Activated CD4-positive, alpha-beta memory T cell treated with anti-CD3 and anti-CD28 coated beads, Interleukin-2, amount 10 ng/mL, durations not matched to agents 7 days and 5 days (primary cell): ENCODE data around the gene RELT. TPM values are rescaled to one million over a fixed set of nuclear protein-coding genes. Genes with fewer than 3 reads are reported as not detected.

ENCODE experiments used
- CTCF ChIA-PET: fragments of 350-600 bp; sonication (Branson Sonifier 250); formaldehyde crosslinking; loops from one replicate; lab custom pipeline; 2021; ENCODE audit warnings: antibody characterized with exemption, inconsistent platforms; lab: Charles Lee
- POLR2A ChIA-PET: fragments of 350-600 bp; sonication (Branson Sonifier 250); formaldehyde crosslinking; loops from one replicate; lab custom pipeline; 2021; ENCODE audit warnings: antibody characterized with exemption; lab: Charles Lee
- DNase-seq: peaks from one replicate; pipeline ENCODE4 v3.0.0-alpha.2; 2020
- H3K27ac Mint-ChIP-seq: one replicate; pipeline ENCODE4 v1.8.0; 2021; ENCODE audit warnings: mild to moderate bottlenecking, mixed read lengths
- H3K27me3 Mint-ChIP-seq: one replicate; pipeline ENCODE4 v1.8.0; 2021; ENCODE audit warnings: mixed read lengths
- H3K36me3 Mint-ChIP-seq: one replicate; pipeline ENCODE4 v1.8.0; 2021; ENCODE audit warnings: low read depth, mixed read lengths
- H3K4me1 Mint-ChIP-seq: one replicate; pipeline ENCODE4 v1.8.0; 2021; ENCODE audit warnings: mixed read lengths
- H3K4me3 Mint-ChIP-seq: one replicate; pipeline ENCODE4 v1.8.0; 2021; ENCODE audit warnings: mild to moderate bottlenecking, mixed read lengths
- H3K9me3 Mint-ChIP-seq: one replicate; pipeline ENCODE4 v1.8.0; 2021; ENCODE audit warnings: mixed read lengths
- total RNA-seq, 2 experiments: library from RNA; stranded (reverse); gene quantifications; one replicate each; pipeline ENCODE4 v1.2.3, GENCODE V29; 2021

RELT gene
- total RNA-seq, 2 experiments from 2014 or later: 26.0 to 27.3 TPM

DNA sequence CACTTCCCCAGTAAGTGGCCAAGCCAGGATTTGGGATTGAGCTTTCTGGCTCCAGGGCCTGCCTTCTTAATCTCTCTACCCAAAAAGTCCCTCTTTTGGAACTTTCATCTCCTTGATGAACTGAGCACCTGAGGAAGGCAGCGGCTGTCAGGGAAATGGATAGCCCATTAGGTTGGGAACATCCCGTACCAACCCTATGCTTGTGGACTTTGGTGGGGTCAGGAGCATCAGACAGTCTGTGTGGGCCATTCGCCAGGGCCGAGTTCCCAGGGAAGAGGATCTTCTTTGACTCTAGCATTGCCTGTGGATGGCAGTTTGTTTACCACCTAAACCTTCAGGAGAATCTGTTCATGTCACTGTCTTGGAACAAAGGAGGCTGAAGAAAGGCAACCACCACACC, 37.9 kb upstream of the RELT start:
- no peaks in the 10 kb centered on the region for H3K4me1 Mint-ChIP-seq

DNA sequence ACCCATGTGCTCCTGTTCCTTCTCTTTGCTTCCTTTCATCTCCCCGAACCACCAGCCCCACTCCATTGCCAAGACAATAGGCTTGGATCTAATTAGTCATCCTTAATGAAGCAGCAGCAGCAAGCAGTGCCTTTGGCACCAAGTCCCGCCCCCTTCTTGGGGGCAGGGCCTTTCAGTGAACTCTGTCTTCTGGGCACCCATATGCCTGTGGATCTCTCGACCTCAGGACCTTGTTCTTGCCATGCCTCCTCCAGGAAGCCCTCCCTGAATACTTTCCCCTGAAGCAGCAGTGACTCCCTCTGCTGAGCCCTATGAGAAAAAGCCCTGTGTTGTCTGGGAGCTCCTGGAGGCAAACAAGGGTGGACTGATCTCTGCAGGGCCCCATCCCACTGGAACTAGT, 36.0 kb upstream of the RELT start:
- no peak for DNase-seq
- no peaks in the 10 kb centered on the region for H3K9me3 Mint-ChIP-seq
- H3K4me3 Mint-ChIP-seq: no peak overlapping the region
- no peaks in the 10 kb centered on the region for H3K36me3 Mint-ChIP-seq
- ChIA-PET CTCF (interaction anchor here (1.6 kb wide), 1 partner anchor 11 kb away, joined by 5 read pairs; no protein-coding TSS in a partner anchor), POLR2A (no interaction called here)
- peaks cover 7% of the 10 kb centered on the region for H3K27me3 Mint-ChIP-seq
- no peak overlapping the region for H3K27ac Mint-ChIP-seq
- H3K4me1 Mint-ChIP-seq: no peaks in the 10 kb centered on the region

More for the DNA sequence above, 37.9 kb upstream of the RELT start:
- ChIA-PET CTCF (interaction anchor here (1.3 to 6.2 kb wide), 4 partner anchors 13 to 50 kb away, joined by 4 to 79 read pairs (median 6); partner anchors contain the start of gene ARHGEF17), POLR2A (no interaction called here)
- H3K27me3 Mint-ChIP-seq: peaks cover 7% of the 10 kb centered on the region
- H3K27ac Mint-ChIP-seq: no peak overlapping the region
- H3K36me3 Mint-ChIP-seq: no peaks in the 10 kb centered on the region
- no peak for DNase-seq
- H3K4me3 Mint-ChIP-seq: no peak overlapping the region
- no peaks in the 10 kb centered on the region for H3K9me3 Mint-ChIP-seq

DNA sequence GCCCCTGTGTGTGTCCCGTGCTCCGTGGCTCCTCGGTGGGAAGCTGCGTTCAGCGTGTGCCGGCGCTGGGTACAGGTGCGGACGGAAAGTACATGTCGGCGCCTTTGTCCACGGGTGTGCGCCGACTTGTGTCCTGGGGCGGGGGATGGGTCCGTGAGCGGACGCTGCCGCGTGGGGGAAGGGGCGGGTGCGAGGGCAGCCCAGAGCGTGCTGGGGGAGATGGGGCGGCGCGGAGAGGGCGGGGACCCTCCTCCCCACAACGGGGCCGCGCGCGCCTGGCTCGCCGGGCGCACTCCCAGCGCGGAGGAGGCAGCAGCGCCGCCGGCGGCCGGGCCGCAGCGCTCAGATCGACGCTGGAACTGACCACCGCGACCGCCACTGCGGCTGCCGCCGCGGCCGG, 33.6 kb upstream of the RELT start:
- H3K4me3 Mint-ChIP-seq: no peak overlapping the region
- POLR2A ChIA-PET: no interaction called here
- DNase-seq: no peak
- CTCF ChIA-PET: interaction anchor here (1.5 kb wide), 1 partner anchor 9 kb away, joined by 5 read pairs; no protein-coding TSS in a partner anchor
- no peaks in the 10 kb centered on the region for H3K36me3 Mint-ChIP-seq
- H3K4me1 Mint-ChIP-seq: no peaks in the 10 kb centered on the region
- peaks cover 3% of the 10 kb centered on the region for H3K27me3 Mint-ChIP-seq
- no peak overlapping the region for H3K27ac Mint-ChIP-seq
- H3K9me3 Mint-ChIP-seq: no peaks in the 10 kb centered on the region

DNA sequence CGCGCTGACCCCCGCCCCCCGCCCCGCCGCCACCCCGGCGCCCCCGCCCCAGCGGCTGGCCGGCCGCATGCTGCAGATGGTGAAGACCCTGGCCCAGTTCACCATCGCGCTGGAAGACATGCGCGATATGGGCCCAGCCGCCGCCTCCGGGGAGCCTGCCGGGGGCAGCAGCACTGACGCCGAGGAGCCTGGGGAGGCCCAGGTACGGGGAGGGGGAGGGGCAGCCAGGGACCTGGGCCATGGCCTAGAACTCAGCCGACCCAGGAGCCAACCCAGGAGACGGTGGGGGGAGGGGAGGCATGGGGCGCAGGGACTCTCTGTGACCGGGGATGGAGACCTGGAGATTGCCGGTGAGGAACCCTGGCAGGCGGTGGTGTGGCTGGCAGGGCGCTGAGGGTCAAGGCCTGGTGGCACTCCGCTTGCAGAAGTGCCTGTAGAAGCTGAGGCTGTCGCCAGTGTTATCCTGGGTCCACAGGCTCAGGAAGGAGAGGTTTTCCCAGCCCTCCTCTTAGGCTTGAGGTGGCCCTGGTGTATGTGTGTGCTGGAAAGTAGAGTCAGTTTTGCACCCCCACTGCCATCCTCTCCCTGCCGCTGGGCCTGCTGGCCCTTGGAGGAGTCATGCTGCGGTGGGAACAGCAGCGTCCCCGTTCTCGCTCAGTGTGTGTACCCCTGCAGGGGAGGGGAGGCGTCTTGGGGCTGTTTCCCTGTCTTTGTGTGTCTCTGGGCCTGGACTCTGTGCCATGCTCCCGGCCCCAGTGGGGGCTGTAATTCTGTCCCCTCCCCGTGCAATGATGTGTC, 32.9 kb upstream of the RELT start:
- ChIA-PET POLR2A (no interaction called here), CTCF (interaction anchor here (1.3 to 1.5 kb wide), 2 partner anchors 8 kb away, joined by 4 to 5 read pairs; no protein-coding TSS in a partner anchor)
- H3K9me3 Mint-ChIP-seq: no peaks in the 10 kb centered on the region
- no peak overlapping the region for H3K27ac Mint-ChIP-seq
- no peaks in the 10 kb centered on the region for H3K4me1 Mint-ChIP-seq
- no peak for DNase-seq
- H3K27me3 Mint-ChIP-seq: peaks cover 3% of the 10 kb centered on the region
- H3K36me3 Mint-ChIP-seq: no peaks in the 10 kb centered on the region
- H3K4me3 Mint-ChIP-seq: no peak overlapping the region

DNA sequence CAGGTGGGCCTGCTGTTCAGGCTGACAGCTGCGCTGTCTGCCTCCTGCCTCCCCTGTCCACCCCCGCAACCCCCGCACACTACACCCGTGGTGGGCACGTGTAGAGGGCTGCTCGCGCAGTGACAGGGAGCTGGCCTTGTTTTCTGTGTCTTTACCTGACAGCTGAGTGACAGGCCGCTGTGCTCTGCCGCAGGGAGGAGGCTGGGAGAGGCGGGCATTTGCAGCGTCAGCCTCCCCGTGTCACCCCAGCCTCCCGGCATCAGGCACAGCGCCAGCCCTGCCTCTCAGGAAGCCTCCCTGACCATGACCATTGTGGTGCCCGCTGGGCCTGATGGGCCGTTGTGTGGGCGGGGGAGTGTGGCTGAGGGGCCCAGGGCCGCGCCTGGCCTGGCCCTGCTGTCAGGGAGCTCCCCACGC, 32.0 kb upstream of the RELT start:
- H3K4me3 Mint-ChIP-seq: no peak overlapping the region
- peaks cover 3% of the 10 kb centered on the region for H3K27me3 Mint-ChIP-seq
- H3K36me3 Mint-ChIP-seq: no peaks in the 10 kb centered on the region
- no peaks in the 10 kb centered on the region for H3K4me1 Mint-ChIP-seq
- no peak overlapping the region for H3K27ac Mint-ChIP-seq
- no peaks in the 10 kb centered on the region for H3K9me3 Mint-ChIP-seq
- ChIA-PET CTCF (interaction anchor here (1.3 kb wide), 1 partner anchor 9 kb away, joined by 4 read pairs; no protein-coding TSS in a partner anchor), POLR2A (no interaction called here)
- DNase-seq: no peak

DNA sequence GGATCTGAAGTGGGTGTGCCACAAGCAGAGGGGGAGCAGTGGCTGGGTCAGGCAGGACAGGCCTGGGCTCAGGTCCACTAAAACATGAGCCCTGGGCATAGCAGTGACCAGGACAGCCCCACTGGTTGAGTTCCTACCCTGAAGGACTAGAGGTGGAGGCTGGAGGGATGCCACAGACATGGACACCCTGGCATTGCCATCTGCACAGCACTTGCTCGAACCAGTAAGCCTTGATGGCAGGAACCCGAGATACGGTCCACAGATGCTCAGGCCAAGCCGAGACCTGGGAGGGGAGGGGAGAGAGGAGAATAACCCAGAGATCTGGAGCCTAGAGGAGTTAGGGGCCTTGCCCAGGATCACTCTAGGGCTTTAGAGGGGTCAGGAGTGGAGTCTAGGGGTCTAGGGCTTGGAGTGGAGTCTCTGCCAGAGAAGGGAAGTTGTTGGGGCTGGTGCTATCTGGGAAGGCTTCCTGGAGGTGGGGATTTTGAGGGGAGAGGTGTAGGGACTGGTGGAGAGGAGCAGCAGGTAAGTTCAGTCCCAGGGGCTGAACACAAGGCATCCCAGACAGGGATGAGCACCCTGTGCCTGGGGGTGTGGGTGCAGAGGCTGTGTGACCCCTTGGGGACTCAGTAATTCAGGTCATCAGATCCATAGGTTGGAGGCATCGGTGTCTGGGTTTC, 30.6 kb upstream of the RELT start:
- ChIA-PET CTCF (no interaction called here), POLR2A (no interaction called here)
- Mint-ChIP-seq H3K4me3 (no peak overlapping the region), H3K9me3 (no peaks in the 10 kb centered on the region), H3K27ac (no peak overlapping the region), H3K4me1 (peaks cover 13% of the 10 kb centered on the region), H3K36me3 (no peaks in the 10 kb centered on the region), H3K27me3 (peaks cover 3% of the 10 kb centered on the region)
- no peak for DNase-seq

DNA sequence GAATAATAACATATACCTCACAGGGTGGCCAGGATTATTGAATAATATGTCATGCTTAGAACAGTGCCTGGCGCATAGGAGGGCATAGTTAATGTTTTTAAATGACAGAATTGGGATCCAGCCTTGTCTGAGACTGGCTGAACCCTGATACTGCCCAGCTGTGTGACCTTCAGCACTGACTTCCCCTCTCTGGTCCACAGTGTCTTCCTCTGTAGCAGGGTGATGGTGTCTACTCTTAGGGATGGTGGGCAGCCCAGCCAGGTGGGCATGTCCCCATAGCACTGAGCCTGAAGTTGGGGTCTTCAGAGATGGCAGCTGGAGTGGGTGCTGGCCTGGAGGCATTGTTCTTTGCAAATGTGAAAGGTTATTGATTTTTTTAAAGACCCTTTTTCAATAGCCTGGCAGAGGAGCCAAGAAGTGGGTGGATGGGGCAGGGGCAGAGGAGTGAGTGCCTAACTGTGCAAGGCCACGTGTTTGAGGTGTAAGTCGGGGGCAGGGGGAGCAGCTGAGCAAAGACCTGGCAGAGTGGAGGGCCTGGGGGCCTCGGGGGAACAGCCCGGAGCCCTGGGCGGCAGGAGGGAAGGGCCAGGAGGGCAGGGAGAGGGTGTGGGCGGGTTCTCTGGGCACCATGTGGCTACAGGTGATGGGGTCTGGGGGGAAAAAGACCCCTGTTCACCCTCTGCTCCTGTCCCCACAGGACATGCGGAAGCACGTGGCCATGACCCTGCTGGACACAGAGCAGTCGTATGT, 29.8 kb upstream of the RELT start:
- POLR2A ChIA-PET: no interaction called here
- peaks cover 3% of the 10 kb centered on the region for H3K27me3 Mint-ChIP-seq

DNA sequence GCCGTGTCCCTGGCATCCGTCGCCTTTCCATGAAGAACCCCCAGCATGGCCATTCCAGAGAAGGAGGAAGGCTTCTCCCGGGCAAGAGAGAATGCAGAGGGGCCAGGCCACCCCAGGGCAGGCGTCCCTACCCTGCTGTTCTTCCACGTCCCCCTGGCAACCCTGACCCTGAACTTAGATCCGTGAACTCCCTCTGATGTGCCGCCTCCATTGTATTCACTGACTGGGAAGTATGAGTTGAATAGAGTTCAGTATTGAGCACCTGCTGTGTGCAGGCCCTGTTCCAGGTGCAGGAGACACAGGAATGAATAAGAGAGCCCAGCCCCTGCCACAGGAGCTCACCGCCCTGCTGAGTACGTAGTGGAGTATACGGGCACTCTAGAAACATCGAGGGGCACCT, 29.1 kb upstream of the RELT start:
- ChIA-PET POLR2A (no interaction called here), CTCF (no interaction called here)
- Mint-ChIP-seq H3K27me3 (peaks cover 3% of the 10 kb centered on the region), H3K4me1 (peaks cover 21% of the 10 kb centered on the region), H3K36me3 (no peaks in the 10 kb centered on the region), H3K4me3 (no peak overlapping the region), H3K27ac (no peak overlapping the region), H3K9me3 (no peaks in the 10 kb centered on the region)
- no peak for DNase-seq

More for the DNA sequence above, 29.8 kb upstream of the RELT start:
- no peak overlapping the region for H3K27ac Mint-ChIP-seq
- H3K36me3 Mint-ChIP-seq: no peaks in the 10 kb centered on the region
- no peak overlapping the region for H3K4me3 Mint-ChIP-seq
- DNase-seq: no peak
- peaks cover 20% of the 10 kb centered on the region for H3K4me1 Mint-ChIP-seq
- CTCF ChIA-PET: no interaction called here
- H3K9me3 Mint-ChIP-seq: no peaks in the 10 kb centered on the region

DNA sequence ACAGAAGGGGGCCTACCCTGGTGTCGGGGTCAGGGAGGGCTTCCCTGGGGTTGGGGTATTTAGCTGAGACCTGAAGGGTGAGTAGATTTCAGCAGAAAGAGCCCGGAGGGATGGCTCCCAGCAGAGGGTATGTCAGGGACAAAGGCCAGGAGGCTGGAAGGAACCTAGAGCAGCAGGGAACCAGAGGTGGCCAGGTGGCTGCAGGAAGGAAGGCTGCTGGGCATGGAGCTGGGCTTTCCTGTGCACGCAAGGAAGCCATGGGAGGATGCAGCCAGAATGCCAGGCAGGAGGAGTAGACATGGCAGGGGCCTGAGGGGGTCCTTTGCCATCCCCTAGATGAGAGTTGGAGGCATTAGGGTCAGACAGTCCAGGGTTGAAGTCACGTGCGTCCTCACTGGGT, 27.4 kb upstream of the RELT start:
- Mint-ChIP-seq H3K36me3 (no peaks in the 10 kb centered on the region), H3K27ac (no peak overlapping the region), H3K4me1 (peaks cover 27% of the 10 kb centered on the region), H3K27me3 (peaks cover 3% of the 10 kb centered on the region), H3K4me3 (no peak overlapping the region), H3K9me3 (no peaks in the 10 kb centered on the region)
- POLR2A ChIA-PET: no interaction called here
- CTCF ChIA-PET: interaction anchor here (1.1 to 4.4 kb wide), 4 partner anchors 13 to 49 kb away, joined by 4 to 106 read pairs (median 33); no protein-coding TSS in a partner anchor
- DNase-seq: no peak

DNA sequence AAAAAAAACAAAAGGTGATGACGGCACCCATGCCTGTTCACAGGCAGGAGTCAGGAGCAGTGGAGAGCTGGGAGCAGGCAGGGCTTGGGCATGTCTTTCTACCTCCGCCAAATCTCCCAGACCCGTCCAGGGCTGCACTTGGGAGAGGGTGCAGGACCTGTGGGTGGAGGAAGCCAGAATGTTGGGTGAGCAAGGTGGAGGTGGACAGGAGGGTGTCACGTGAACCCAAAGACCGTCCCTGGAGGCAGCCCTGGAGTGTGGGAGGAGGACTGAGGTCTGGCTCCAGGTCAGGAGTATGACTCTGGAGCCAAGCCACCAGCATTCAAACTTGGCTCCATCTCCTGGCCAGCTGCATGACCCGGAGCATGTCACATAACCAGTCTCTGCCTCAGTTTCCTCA, 26.6 kb upstream of the RELT start:
- no peaks in the 10 kb centered on the region for H3K36me3 Mint-ChIP-seq
- no peak overlapping the region for H3K4me3 Mint-ChIP-seq
- H3K27ac Mint-ChIP-seq: peak overlapping the region; percentile 28
- DNase-seq: no peak
- H3K4me1 Mint-ChIP-seq: peaks cover 27% of the 10 kb centered on the region
- peaks cover 3% of the 10 kb centered on the region for H3K27me3 Mint-ChIP-seq
- ChIA-PET POLR2A (interaction anchor here (1.9 to 2.7 kb wide), 2 partner anchors 44 to 47 kb away, joined by 5 to 18 read pairs; no protein-coding TSS in a partner anchor), CTCF (interaction anchor here (1.1 to 4.6 kb wide), 9 partner anchors 13 to 582 kb away, joined by 4 to 139 read pairs (median 21); partner anchors contain the start of gene ARHGEF17)
- H3K9me3 Mint-ChIP-seq: no peaks in the 10 kb centered on the region

DNA sequence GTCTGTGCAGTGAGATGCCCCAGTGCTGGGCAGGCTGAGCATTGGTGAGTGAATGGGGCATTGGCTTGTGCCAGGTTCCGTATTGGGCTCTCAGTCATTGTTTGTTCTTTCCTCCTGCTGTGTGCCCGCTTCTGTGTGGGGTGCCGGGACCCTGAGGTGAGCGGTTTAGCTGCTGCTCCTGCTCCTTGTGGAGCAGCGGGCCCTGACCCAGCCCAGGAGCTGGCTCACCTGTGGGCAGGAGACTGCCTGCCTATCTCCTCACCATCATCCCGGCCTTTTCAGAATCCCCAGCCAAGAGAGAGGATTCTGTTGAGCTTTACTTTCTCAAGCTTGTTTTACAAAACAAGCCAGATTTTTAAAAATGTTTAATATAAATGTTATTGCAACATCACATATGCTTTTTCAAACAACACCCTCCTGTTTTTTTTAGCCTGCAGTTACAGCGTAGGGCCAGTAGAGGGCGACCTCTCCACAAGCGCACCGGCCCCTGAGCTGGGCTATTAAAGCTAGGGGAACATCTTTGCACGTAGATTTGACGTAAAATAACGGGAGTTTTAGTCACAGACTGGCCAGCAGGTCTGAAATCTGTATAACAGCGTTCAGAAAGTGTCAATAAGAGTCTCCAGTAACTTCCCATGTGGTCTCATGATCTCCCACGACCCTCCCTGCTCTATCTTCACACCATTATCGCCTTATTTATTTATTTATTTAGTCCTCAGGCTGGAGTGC, 25.1 kb upstream of the RELT start:
- POLR2A ChIA-PET: interaction anchor here (1.2 to 2.7 kb wide), 9 partner anchors 10 to 247 kb away, joined by 4 to 18 read pairs (median 5); partner anchors contain the start of genes FAM168A and RELT
- CTCF ChIA-PET: interaction anchor here (0.6 to 4.6 kb wide), 45 partner anchors 9 to 905 kb away, joined by 3 to 139 read pairs (median 5); partner anchors contain the start of genes ARHGEF17 and RELT
- Mint-ChIP-seq H3K36me3 (no peaks in the 10 kb centered on the region), H3K4me1 (peaks cover 27% of the 10 kb centered on the region), H3K27me3 (peaks cover 3% of the 10 kb centered on the region), H3K27ac (no peak overlapping the region), H3K9me3 (no peaks in the 10 kb centered on the region), H3K4me3 (no peak overlapping the region)
- DNase-seq: peak; percentile 70

DNA sequence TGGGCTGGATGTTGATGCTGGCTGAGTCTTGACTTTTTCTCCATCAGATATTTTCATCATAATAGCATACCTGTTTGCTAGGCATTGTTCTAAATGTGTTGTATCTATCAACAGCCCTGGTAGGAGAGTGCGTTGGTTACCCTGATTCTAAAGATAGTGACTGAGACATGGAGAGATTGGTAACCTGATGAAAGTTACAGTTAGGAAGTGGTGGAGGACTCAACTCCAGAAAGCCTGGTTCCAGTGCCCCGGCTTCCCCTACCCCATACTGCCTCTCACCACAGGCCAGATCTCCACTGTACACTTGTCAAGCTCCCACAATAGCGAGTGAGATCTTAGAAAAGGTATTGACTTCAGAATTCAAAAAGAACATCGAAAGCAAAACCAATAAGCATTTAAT, 22.8 kb upstream of the RELT start:
- no peak overlapping the region for H3K27ac Mint-ChIP-seq
- H3K9me3 Mint-ChIP-seq: no peaks in the 10 kb centered on the region
- H3K4me1 Mint-ChIP-seq: peaks cover 27% of the 10 kb centered on the region
- no peak overlapping the region for H3K4me3 Mint-ChIP-seq
- H3K36me3 Mint-ChIP-seq: no peaks in the 10 kb centered on the region
- H3K27me3 Mint-ChIP-seq: no peaks in the 10 kb centered on the region
- peak; percentile 28 for DNase-seq
- ChIA-PET POLR2A (no interaction called here), CTCF (interaction anchor here (1.0 to 4.6 kb wide), 4 partner anchors 11 to 307 kb away, joined by 3 to 139 read pairs (median 4); no protein-coding TSS in a partner anchor)
